Choroid plexus epithelial cell (primary cell): ENCODE data around the gene BIRC3.
"Not testable (repeated sequence)": the region's sequence is repeated elsewhere in the genome, so short reads cannot be mapped to it uniquely, and the experiment has no call there.

Experiments
- DNase-seq: peaks from one replicate; pipeline ENCODE4 v3.0.0-alpha.2; 2010; ENCODE audit warnings: low read depth
- H3K4me3 ChIP-seq: 2 replicates; pipeline ENCODE4 v1.5.1; 2011; ENCODE audit warnings: low read depth, mild to moderate bottlenecking, control low read depth, low read length, moderate library complexity
- CTCF ChIP-seq: conservative IDR thresholded peaks from 2 replicates; pipeline ENCODE4 v1.5.1; 2011; ENCODE audit warnings: low read depth, mild to moderate bottlenecking, control low read depth, inconsistent platforms, low read length, moderate library complexity

Gene BIRC3

GRCh38 chr11:102338479-102339010, 21.3 kb downstream of the BIRC3 start:
- TF ChIP-seq CTCF, result no peak
- no peak overlapping the region for H3K4me3 ChIP-seq
- no peak for DNase-seq

GRCh38 chr11:102341311-102341710, 24.0 kb downstream of the BIRC3 start:
- not testable (repeated sequence) for DNase-seq, H3K4me3 ChIP-seq

- H3K4me3 ChIP-seq, result no peak overlapping the region
- TF ChIP-seq CTCF, result peak; percentile 87
- DNase-seq, result peak; percentile 93
Measured at GRCh38 chr11:102341844-102342318, 24.6 kb downstream of the BIRC3 start.

GRCh38 chr11:102343809-102344208, 26.5 kb downstream of the BIRC3 start:
- no peak for TF ChIP-seq CTCF
- H3K4me3 ChIP-seq, result no peak overlapping the region
- DNase-seq, result no peak

GRCh38 chr11:102345904-102346303, 28.6 kb downstream of the BIRC3 start:
- H3K4me3 ChIP-seq, result peak overlapping the region; percentile 89
- peak; percentile 42 for DNase-seq
- TF ChIP-seq CTCF, result no peak

- no peak for TF ChIP-seq CTCF
- DNase-seq, result peak; percentile 55
- H3K4me3 ChIP-seq, result peak overlapping the region; percentile 89
Measured at GRCh38 chr11:102346456-102346747, 29.1 kb downstream of the BIRC3 start.

GRCh38 chr11:102346748-102347461, 29.6 kb downstream of the BIRC3 start, which contains the start of gene BIRC2:
Gene BIRC2, plus strand, starts transcription at chr11:102347214. Its CDS starts 2,641 bp downstream, at chr11:102349855.
- peak; percentile 92 for DNase-seq
- TF ChIP-seq CTCF, result peak; percentile 65
- H3K4me3 ChIP-seq, result peak within 1 kb of the TSS; percentile 89
